ENCODE results near the gene LCLAT1.

Gene LCLAT1

DNA sequence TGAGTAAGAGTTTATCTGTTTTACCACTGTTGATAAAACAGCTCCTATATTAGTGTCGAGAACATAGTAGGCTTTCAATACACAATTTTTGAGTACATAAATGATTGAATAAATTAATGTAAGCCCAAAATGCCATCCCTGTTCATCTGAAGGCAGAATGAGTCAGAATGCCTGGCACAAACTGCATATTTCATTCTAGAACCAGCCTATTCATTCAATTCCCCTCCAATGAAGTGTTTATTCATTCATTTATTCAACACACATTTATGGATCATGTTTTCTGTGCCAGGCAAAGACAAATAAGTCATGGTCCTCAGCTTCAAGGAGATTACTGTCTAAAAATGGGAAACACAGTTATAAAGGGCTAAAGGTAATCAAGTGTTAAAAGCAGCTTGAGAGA is 22.8 kb upstream of the LCLAT1 start:
- DNase-seq, result no peak

DNA sequence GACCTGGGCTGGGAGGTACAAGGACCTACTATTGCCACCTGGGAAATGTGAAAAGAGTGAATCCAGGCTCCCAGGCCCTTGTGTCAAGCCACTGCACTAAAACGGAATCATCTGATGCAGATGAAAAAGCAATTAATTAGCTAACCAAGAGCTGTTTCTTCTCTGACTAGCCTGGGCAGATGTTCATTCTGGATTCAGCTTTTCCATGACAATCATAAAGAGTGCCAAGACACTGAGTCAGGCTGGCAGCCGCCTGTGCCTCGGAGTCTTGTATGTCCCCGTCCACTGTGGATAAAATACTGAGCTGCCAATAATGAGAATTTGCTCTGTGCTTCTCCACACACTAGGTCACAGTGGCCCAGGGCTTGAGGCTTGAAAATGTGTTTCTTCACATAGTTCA is 21.7 kb upstream of the LCLAT1 start:
- DNase-seq, result no peak

DNA sequence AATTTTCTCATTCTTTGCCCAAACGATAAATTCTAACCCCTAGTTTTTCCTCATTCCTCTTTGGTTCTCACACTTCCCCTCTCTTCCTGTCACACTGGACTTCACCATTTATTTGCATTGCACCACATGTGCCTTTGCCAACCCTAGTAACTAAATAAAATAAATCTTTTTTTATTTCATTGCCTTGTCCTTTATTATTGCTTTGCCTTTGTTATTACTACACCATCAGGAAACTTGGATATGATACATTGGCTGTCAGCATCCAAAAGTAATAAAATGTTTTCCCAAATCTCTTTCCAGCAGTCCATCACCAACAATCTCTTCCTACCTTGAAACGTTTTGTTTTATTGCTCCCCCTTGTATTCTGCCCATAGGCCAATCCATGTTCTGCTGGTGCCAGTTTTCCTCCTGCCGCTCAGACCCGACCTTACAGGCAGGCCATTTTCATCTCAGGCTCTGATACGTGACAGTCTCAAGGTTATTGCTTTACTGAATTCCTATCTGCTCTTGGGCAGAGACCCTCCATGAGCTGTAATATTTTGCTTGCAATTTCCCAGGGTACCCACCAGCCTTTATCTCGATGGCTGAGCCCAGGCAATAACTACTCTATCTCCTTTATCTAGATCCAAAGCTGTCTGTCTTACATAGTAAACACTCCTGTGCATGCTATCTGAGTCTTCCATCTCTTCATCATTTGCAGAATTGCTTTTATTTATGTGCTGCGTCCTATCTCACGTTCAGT is 19.3 kb upstream of the LCLAT1 start:
- DNase-seq, result no peak

DNA sequence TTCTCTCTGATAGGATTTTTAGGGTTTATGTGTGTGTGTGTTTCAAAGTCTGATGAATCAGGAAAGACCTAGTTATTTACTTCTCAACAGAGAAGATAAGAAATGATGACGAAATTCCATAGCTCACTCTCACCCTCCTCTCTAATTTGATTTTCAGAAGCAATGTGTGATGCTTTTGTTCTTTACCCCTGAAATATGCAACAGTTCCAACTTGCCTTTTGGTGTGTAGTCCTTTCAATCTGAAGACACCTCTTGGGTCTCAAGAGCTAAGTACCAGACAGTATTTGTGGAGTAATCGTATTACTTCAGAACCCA is 18.7 kb upstream of the LCLAT1 start:
- no peak for DNase-seq

DNA sequence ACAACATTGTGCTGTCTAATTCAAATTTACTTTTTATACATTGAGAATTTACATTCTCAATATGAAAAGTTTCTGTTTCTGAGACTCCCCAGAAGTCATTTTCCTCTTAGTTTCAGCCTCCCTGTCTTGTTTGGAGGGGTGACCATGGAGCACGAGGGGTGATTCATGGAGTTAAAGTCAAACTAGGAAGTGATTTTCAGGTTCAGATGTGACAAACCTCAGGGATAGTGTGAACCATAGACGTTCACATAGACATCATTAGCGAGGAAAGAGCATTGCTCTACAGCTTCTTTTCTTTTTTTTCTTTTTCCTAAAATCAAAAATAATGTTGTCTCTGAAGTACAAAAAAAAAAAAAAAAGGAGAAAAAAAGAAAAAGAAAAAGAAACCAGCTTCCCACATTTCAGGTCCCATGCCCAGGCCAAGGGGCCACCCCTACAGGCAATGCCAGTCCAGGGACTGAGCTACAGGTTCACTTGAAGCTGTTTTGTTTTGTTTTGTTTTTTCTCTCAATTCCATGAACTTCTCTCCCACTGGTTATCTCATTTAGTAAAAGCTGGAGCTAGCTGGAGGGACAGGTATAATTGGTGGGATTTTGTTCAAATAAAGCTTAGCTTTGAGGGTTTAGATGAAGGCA is 18.1 kb upstream of the LCLAT1 start:
- DNase-seq, result no peak

DNA sequence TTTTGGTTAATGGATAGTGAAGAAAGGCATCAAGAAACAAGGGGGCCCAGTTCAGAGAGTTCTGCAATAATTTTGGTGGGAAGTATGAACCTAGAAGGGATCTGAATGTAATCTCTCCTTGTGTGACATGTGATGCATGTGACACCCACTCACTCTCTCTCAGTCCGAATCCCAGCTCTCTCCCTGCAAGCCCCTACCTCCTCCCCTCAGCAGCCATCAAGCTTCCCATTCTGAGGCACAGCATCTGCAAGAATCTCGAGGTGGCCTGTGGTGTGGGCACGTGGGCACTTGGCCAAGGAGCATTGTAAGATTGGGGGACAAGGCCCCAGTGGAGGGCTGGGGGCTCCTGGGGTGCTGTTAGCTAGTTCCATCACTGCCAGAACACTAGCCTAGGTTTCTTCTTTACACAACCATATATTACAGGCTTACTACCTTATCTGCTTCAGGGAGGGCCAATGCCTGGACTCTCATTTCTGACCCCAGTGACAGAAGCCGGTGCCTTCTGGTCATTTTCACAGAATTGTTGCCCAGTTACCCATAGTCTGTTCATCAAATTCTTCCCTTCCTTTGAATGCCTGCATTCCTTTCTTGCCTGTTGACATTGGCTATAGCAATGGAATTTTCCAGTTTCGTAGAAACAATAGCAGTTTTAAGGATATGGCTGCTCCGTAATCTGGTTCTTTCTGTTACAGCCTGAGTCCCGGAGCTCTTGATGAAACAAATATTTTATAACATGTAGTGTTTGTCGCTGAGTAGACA is 13.3 kb upstream of the LCLAT1 start:
- DNase-seq, result no peak

DNA sequence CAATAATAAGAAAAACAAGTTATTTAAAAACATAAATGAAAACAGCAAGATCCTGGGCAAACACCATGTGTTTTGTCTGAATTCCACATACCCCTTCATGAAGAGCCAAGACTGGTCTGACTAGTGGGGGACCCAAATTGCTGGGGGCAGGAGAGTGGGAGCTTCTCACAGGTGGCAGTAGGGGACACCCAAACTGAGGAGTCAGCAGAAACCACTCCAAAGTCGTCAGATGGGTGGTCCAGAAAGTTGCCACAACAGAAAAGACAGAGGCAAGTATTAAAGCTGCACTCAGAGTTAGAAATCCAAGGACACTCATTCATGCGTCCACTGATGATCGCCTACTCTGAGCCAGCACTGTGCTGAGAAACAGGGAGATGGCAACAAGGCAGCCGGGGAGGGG is 12.3 kb upstream of the LCLAT1 start:
- DNase-seq, result no peak

DNA sequence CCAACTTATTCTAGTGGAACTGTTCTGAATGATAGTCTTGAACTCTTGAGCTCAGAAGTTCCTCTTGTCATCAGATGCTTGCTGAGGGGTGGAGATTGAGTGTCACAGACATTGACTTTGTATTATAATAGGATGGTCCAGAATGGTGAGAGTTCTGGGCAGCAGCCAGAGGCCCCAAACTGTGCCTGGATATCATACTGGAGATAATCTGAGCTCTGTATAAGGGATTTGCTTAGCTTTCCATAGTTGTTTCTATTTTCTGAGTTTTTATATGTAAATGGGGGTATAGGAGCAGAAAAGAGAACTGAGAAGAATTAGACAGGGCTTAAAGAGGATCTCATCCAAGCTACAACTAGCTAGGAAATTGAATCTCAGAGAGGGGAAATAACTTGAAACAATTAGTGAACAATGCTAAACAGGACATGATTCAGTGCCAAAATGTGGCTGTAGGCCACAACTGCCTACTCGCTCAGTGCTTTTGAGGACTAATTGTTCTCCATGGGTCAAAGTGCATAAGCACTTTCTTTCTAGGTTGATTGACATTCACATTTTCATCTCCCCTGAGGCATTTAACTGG is 10.1 kb upstream of the LCLAT1 start:
- DNase-seq, result no peak

DNA sequence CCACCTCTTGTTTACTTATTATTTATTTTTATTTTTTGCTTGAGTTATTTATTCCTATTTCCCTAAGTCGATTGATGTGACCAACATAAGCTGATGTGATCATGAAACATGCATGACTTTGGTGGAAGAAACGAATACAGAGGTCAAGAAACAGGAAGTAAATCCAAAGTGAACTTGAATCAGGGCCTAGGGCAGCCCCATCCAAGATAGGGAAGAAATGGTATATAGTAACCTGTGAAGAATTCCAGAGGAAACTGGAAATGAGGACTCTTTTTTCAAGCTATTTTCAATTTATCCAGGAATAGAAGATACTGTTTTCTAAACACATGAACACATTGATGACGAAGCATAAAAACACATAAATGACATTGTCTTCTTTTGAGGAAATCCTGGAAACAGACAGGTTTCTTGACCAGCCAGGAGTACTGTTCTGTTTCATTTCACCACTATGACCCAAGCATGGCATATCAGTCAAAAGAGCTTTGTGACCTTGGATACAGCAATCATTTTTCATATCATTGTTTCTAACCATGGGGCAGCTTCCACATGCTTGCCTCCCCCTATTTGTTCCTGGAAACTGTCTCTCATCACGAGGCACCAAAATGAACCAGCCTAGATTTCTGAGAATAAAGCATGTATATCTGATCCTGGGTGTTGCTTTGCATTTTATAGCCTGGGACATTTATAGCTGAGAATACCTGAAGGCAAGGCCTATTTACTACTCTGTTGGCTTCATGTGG is 9.1 kb upstream of the LCLAT1 start:
- no peak for DNase-seq

DNA sequence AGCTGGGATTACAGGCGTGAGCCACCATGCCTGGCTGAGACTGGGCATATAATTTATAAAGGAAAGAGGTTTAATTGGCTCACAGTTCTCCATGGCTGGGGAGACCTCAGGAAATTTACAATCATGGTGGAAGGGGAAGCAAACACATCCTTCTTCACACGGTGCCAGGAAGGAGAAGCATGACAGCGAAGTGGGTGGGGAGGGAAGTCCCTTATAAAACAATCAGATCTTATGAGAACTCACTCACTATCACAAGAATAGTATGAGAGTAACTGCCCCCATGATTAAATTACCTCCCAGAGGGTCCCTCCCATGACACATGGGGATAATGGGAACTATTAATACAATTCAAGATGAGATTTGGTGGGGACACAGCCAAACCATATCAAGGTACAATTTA is 7.8 kb upstream of the LCLAT1 start:
- no peak for DNase-seq

DNA sequence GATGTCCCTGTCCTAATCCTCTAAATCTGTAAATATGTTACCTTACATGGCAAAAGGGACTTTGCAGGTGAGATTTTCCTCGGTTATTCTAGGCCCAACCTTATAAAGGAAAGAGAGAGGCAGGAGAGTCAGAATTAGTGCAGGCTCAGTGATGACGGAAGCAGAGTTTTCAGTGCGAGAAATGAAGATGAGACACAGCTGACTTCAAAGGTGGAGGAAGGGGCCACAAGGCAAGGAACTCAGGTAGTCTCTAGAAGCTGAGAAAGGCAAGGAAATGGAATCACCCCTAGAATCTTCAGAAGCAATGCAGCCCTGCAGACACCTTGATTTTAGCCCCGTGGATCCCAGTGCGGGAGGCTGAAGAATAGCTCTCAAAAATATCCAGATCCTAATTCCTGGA is 7.2 kb upstream of the LCLAT1 start:
- DNase-seq, result no peak

DNA sequence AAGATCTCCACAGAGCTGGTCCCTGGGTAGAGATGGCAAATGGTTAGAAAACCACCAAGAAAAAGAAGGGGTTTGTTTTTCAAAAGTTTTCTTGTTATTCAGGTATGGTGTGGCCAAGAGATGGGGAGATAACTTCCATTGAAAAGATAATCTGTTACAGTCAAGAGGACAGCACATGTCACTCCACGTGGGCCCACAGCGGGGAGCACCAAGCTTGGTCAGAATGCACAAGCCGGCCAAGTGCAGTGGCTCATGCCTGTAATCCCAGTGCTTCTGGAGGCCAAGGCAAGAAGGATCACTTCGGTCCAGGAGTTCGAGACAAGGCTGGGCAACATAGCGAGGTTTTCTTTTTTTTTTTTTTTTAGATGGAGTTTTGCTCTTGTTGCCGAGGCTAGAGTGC is 6.0 kb upstream of the LCLAT1 start:
- DNase-seq, result no peak

DNA sequence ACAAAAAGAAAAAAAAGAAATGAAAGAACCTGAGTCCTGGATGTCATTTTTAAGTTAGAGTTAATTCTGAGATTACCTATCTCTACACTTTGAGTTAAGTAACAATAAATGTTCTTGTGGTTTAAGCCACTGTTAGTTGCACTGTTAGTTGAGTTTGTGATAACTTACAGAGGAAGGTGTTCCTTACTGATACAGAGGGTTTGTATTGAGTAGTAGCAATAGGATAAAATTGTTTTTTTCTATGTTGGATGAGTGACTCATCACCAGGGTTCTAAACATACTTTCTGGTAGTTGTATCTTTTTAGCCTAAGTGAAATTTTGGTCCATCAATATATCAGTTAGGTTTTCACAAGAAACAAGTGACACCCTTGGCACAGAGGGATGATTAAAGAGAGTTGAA is 4.0 kb upstream of the LCLAT1 start:
- DNase-seq, result no peak

DNA sequence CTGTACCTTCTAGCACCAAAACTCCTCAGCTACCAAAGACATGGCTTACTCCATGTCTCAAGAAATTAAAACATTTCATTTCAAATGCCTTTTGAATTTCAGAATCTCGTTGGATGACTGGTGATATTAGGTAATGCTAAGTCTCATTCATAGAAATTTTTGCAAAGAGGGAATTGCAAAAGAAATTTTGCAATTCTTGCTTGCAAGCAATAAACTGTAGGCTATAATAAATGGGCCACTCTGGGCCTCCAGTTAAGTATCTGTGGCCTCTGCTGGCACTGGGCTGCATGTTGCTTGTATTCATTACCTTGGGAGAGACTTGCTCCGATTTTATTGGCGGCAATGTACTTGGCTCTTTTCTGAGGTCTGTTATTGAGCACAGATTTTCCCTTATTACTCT is 2.8 kb upstream of the LCLAT1 start:
- DNase-seq, result no peak

DNA sequence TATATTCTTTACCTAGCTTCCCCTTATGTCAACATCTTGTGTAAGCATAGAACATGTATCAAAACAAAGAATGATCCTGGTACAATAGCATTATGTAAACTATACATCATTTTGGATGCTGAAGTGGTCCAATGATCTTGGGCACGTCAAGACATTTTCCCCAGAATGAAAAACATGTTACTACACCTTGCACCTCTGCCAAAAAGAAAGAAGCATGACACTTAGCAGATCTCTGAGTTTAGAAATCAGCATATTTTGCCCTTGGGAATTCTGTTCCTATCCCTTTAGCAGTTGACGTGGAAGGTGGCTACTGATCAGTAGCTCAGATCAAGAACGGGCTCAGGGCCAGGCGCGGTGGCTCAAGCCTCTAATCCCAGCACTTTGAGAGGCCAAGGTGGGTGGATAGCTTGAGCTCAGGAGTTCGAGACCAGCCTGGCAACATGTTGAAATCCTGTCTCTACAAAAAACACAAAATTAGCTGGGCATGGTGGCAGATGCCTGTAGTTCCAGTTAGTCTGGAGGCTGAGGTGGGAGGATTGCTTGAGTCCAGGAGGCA is 1.7 kb upstream of the LCLAT1 start:
- DNase-seq, result no peak

DNA sequence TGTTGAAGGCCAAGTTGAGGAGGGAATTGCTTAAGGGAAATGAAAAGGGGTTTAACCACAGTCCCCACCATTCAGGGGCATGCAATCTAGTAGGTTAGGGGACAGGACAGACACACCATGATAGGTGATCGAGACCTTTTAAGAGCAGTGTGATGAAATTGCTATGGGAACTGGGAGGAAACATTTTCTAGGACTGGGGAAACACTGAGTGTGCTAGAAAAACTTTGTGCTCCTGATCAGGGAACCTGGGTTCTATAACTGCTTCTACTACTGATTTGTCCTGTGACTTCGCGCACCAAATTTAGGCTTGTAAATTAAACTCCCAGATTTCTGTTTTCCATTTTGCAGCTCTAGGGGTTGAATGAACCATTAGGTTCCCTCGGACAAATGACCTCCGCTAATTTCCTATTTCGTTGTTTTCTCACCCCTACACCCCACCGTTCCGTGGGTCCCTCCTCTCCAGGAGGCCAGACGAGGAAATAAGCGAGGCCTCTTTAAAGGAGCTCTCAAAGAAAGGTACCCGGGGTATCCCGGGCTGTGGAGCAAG is 371 bp upstream of the LCLAT1 start:
- DNase-seq, result no peak

DNA sequence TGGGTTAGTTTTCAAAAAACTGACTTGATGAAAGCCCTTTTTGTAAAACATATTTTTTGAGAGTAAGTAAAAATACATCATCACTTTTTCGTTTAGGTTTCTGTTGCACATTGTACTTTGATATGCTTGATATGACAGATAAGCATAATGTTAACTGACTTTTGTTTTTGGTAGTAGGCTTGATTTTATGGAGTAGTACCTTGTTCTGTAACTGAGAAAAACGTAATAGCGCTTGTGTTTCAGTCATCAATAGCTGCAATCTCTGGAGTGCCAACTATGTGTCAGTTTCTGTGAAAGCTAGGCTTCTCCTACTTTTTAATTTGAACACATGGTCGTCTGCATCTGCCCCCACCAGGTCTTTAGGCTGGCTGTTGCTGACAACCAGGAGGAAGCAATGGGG is 1.3 kb downstream of the LCLAT1 start:
- no peak for DNase-seq

DNA sequence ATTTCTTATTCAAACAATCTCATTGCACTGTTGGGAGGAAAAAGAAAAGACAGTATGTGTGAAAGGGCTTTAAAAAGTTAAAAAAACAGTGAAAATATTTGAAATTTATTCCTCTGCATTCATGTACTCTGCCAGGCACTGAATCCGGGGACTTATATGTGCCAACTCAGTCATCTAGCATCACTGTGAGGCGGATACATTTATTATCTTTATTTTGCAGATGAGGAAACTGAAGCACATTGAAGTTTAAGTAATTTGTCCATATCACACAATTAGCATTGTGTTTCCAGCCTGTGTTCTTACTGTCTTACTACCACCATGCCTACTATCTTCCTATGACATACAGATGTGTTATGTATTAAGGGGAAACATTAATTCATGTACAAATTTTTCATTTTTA is 1.8 kb downstream of the LCLAT1 start:
- no peak for DNase-seq

DNA sequence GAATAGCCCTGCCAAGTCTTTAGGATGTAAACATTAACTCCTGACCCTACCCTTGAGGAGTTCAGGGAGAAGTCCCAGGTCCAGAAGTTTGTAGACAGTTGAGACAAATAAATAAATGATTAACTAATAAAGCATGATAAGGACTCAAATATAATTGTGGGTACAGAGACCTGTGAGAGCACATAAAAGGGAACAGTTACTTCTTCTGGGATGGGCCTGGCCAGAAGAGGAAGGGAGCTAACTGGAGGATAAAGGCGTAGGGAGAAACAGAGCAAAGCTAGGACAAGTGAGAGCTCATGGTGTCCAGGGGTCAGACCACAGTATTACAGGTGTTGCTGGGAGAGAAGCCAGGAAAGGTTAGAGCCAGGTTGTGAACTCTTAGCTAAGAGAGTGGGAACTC is 3.0 kb downstream of the LCLAT1 start:
- no peak for DNase-seq

DNA sequence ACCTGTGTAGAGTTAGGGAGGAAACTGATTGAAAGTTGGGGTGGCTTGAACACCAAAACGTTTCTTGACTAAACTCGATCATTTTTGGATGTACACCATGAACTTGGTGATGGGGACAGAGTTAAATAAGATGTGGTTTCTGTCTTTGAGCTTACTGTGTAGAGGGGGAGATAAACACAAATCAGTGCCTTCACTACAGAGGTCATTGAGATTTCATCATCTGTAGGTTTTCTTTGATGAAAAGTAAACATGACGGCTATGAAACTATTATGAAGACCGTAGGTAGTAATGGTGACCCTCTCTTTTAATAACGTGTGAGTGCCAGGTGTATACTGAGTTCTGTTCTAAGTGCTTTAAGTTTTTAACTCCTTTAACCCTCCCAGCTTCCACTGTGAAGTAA is 6.5 kb downstream of the LCLAT1 start:
- no peak for DNase-seq

DNA sequence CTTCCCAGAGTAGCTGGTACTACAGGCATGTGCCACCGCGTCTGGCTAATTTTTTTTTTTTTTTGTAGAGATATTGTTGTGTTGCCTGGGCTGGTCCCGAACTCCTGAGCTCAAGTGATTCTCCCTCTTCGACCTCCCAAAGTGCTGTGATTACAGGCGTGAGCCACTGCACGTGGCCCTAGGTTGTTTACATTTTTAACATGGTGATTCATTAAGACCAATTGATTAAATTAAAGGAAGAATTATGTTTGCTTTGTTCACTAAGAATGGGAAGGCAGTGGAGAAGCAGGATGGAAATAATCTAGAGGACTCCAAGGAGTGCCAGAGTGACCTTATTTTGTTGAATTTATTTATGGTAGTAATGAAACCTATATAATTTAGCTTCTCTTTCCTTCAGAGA is 7.5 kb downstream of the LCLAT1 start:
- no peak for DNase-seq

DNA sequence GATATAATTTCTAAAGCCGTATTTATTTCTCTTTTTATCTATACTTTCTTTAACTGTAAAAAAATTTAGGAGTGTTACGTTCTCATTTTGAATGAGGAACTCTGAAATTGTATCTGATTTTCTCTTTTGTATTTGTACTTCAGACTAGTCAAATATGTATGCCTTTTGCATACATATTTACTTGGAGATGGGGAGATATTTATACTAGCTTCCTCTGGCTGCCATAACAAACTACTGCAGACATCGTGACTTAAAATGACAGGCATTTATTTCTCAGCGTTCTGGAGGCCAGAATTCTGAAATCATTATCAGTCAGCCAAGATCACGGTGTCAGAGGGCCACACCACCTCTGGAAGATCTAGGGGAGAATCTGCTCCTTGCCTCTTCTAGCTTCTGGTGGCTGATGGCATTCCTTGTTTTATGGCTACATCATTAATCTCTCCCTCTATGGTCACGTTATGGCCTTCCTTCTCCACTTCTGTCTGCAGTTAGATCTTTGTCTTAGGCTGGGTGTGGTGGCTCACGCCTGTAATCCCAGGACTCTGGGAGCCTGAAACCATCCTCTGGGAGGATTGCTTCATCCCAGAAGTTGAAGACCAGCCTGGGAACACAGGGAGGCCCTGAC is 8.2 kb downstream of the LCLAT1 start:
- DNase-seq, result no peak

All from cerebellar nuclear complex (tissue), 1 donor.